ENCODE results near the gene SPRED3. TPM values are rescaled to one million over a fixed set of nuclear protein-coding genes. Genes with fewer than 3 reads are reported as not detected.

Gene SPRED3
- total RNA-seq, 1 donor from 2014 or later: not detected

GRCh38 chr19:38383184-38383583 is 5.3 kb upstream of the SPRED3 start:
- peaks cover 55 to 61% (median 57%) of the 10 kb centered on the region in 3 donors for H3K36me3 ChIP-seq (ENCODE audit: control insufficient read depth in 3 of 3, insufficient read depth in 3 of 3, low read length in 3 of 3)
- peaks cover 0 to 15% (median 12%) of the 10 kb centered on the region in 3 donors for H3K27me3 ChIP-seq (ENCODE audit: control insufficient read depth in 3 of 3, insufficient read depth in 3 of 3, low read length in 3 of 3)

GRCh38 chr19:38383743-38384142 is 4.8 kb upstream of the SPRED3 start:
- Histone ChIP-seq H3K27me3 (ENCODE audit: control insufficient read depth in 3 of 3, insufficient read depth in 3 of 3, low read length in 3 of 3) (peaks cover 0 to 15% (median 12%) of the 10 kb centered on the region in 3 donors), H3K4me1 (ENCODE audit: control insufficient read depth in 3 of 3, insufficient read depth in 3 of 3, low read length in 3 of 3) (peaks cover 8 to 17% (median 17%) of the 10 kb centered on the region in 3 donors), H3K9me3 (ENCODE audit: control insufficient read depth in 3 of 3, low read length in 3 of 3) (no peaks in the 10 kb centered on the region)

More at GRCh38 chr19:38383184-38383583, 5.3 kb upstream of the SPRED3 start:
- Histone ChIP-seq H3K4me3 (ENCODE audit: low read length in 3 of 3) (no peak overlapping the region), H3K27ac (ENCODE audit: low read depth, low read length) (no peak overlapping the region), H3K9me3 (ENCODE audit: control insufficient read depth in 3 of 3, low read length in 3 of 3) (no peaks in the 10 kb centered on the region), H3K4me1 (ENCODE audit: control insufficient read depth in 3 of 3, insufficient read depth in 3 of 3, low read length in 3 of 3) (peaks cover 8 to 15% (median 15%) of the 10 kb centered on the region in 3 donors), H3K9ac (ENCODE audit: low read depth in 1 of 3, low read length in 3 of 3) (no peak overlapping the region)

GRCh38 chr19:38384209-38385027 is 4.1 kb upstream of the SPRED3 start:
- Histone ChIP-seq H3K4me3 (ENCODE audit: low read length in 3 of 3) (no peak overlapping the region), H3K4me1 (ENCODE audit: control insufficient read depth in 3 of 3, insufficient read depth in 3 of 3, low read length in 3 of 3) (peaks cover 12 to 21% (median 20%) of the 10 kb centered on the region in 3 donors), H3K27ac (ENCODE audit: low read depth, low read length) (no peak overlapping the region), H3K36me3 (ENCODE audit: control insufficient read depth in 3 of 3, insufficient read depth in 3 of 3, low read length in 3 of 3) (peaks cover 48 to 53% (median 50%) of the 10 kb centered on the region in 3 donors), H3K9me3 (ENCODE audit: control insufficient read depth in 3 of 3, low read length in 3 of 3) (no peaks in the 10 kb centered on the region), H3K9ac (ENCODE audit: low read depth in 1 of 3, low read length in 3 of 3) (no peak overlapping the region), H3K27me3 (ENCODE audit: control insufficient read depth in 3 of 3, insufficient read depth in 3 of 3, low read length in 3 of 3) (peaks cover 0 to 15% (median 12%) of the 10 kb centered on the region in 3 donors)

More at GRCh38 chr19:38383743-38384142, 4.8 kb upstream of the SPRED3 start:
- Histone ChIP-seq H3K4me3 (ENCODE audit: low read length in 3 of 3) (no peak overlapping the region), H3K27ac (ENCODE audit: low read depth, low read length) (no peak overlapping the region), H3K9ac (ENCODE audit: low read depth in 1 of 3, low read length in 3 of 3) (no peak overlapping the region), H3K36me3 (ENCODE audit: control insufficient read depth in 3 of 3, insufficient read depth in 3 of 3, low read length in 3 of 3) (peaks cover 55 to 60% (median 57%) of the 10 kb centered on the region in 3 donors)

GRCh38 chr19:38385057-38385803 is 3.3 kb upstream of the SPRED3 start:
- Histone ChIP-seq H3K36me3 (ENCODE audit: control insufficient read depth in 3 of 3, insufficient read depth in 3 of 3, low read length in 3 of 3) (peaks cover 43 to 45% (median 44%) of the 10 kb centered on the region in 3 donors), H3K27ac (ENCODE audit: low read depth, low read length) (no peak overlapping the region), H3K9me3 (ENCODE audit: control insufficient read depth in 3 of 3, low read length in 3 of 3) (no peaks in the 10 kb centered on the region), H3K27me3 (ENCODE audit: control insufficient read depth in 3 of 3, insufficient read depth in 3 of 3, low read length in 3 of 3) (peaks cover 0 to 15% (median 12%) of the 10 kb centered on the region in 3 donors), H3K9ac (ENCODE audit: low read depth in 1 of 3, low read length in 3 of 3) (no peak overlapping the region), H3K4me3 (ENCODE audit: low read length in 3 of 3) (no peak overlapping the region), H3K4me1 (ENCODE audit: control insufficient read depth in 3 of 3, insufficient read depth in 3 of 3, low read length in 3 of 3) (peaks cover 12 to 21% (median 20%) of the 10 kb centered on the region in 3 donors)

- Histone ChIP-seq H3K27me3 (ENCODE audit: control insufficient read depth in 3 of 3, insufficient read depth in 3 of 3, low read length in 3 of 3) (peaks cover 0 to 15% (median 11%) of the 10 kb centered on the region in 3 donors), H3K36me3 (ENCODE audit: control insufficient read depth in 3 of 3, insufficient read depth in 3 of 3, low read length in 3 of 3) (peaks cover 37 to 40% (median 39%) of the 10 kb centered on the region in 3 donors), H3K9me3 (ENCODE audit: control insufficient read depth in 3 of 3, low read length in 3 of 3) (no peaks in the 10 kb centered on the region), H3K9ac (ENCODE audit: low read depth in 1 of 3, low read length in 3 of 3) (no peak overlapping the region), H3K4me3 (ENCODE audit: low read length in 3 of 3) (no peak overlapping the region), H3K27ac (ENCODE audit: low read depth, low read length) (no peak overlapping the region), H3K4me1 (ENCODE audit: control insufficient read depth in 3 of 3, insufficient read depth in 3 of 3, low read length in 3 of 3) (peaks cover 12 to 21% (median 20%) of the 10 kb centered on the region in 3 donors)
Measured at GRCh38 chr19:38385804-38386257, 2.7 kb upstream of the SPRED3 start.

GRCh38 chr19:38386300-38386970 is 2.1 kb upstream of the SPRED3 start:
- no peaks in the 10 kb centered on the region for H3K9me3 ChIP-seq (ENCODE audit: control insufficient read depth in 3 of 3, low read length in 3 of 3)
- H3K27ac ChIP-seq (ENCODE audit: low read depth, low read length): no peak overlapping the region
- peaks cover 12 to 21% (median 20%) of the 10 kb centered on the region in 3 donors for H3K4me1 ChIP-seq (ENCODE audit: control insufficient read depth in 3 of 3, insufficient read depth in 3 of 3, low read length in 3 of 3)
- H3K36me3 ChIP-seq (ENCODE audit: control insufficient read depth in 3 of 3, insufficient read depth in 3 of 3, low read length in 3 of 3): peaks cover 31 to 34% (median 33%) of the 10 kb centered on the region in 3 donors
- peaks cover 0 to 13% (median 6%) of the 10 kb centered on the region in 3 donors for H3K27me3 ChIP-seq (ENCODE audit: control insufficient read depth in 3 of 3, insufficient read depth in 3 of 3, low read length in 3 of 3)
- no peak overlapping the region for H3K4me3 ChIP-seq (ENCODE audit: low read length in 3 of 3)
- H3K9ac ChIP-seq (ENCODE audit: low read depth in 1 of 3, low read length in 3 of 3): no peak overlapping the region

GRCh38 chr19:38386971-38387549 is 1.4 kb upstream of the SPRED3 start:
- peak overlapping the region; percentile 5 for H3K27ac ChIP-seq (ENCODE audit: low read depth, low read length)
- H3K27me3 ChIP-seq (ENCODE audit: control insufficient read depth in 3 of 3, insufficient read depth in 3 of 3, low read length in 3 of 3): peaks cover 0 to 6% (median 6%) of the 10 kb centered on the region in 3 donors
- no peak overlapping the region for H3K9ac ChIP-seq (ENCODE audit: low read depth in 1 of 3, low read length in 3 of 3)
- H3K4me1 ChIP-seq (ENCODE audit: control insufficient read depth in 3 of 3, insufficient read depth in 3 of 3, low read length in 3 of 3): peaks cover 12 to 21% (median 20%) of the 10 kb centered on the region in 3 donors
- peaks cover 25 to 28% (median 27%) of the 10 kb centered on the region in 3 donors for H3K36me3 ChIP-seq (ENCODE audit: control insufficient read depth in 3 of 3, insufficient read depth in 3 of 3, low read length in 3 of 3)
- H3K9me3 ChIP-seq (ENCODE audit: control insufficient read depth in 3 of 3, low read length in 3 of 3): no peaks in the 10 kb centered on the region
- H3K4me3 ChIP-seq (ENCODE audit: low read length in 3 of 3): peak overlapping the region; percentile 38 to 61 (median 61)

GRCh38 chr19:38387550-38388348 is 748 bp upstream of the SPRED3 start, which contains the start of gene GGN:
Gene GGN (minus strand): TSS chr19:38388034. CDS start chr19:38387261, 773 bp downstream.
- Histone ChIP-seq H3K27ac (ENCODE audit: low read depth, low read length) (peak within 1 kb of the TSS; percentile 5), H3K4me1 (ENCODE audit: control insufficient read depth in 3 of 3, insufficient read depth in 3 of 3, low read length in 3 of 3) (peaks cover 12 to 21% (median 20%) of the 10 kb centered on the region in 3 donors), H3K27me3 (ENCODE audit: control insufficient read depth in 3 of 3, insufficient read depth in 3 of 3, low read length in 3 of 3) (peaks cover under 1 to 6% (median 4%) of the 10 kb centered on the region in 3 donors), H3K36me3 (ENCODE audit: control insufficient read depth in 3 of 3, insufficient read depth in 3 of 3, low read length in 3 of 3) (peaks cover 20 to 23% (median 22%) of the 10 kb centered on the region in 3 donors), H3K4me3 (ENCODE audit: low read length in 3 of 3) (peak within 1 kb of the TSS; percentile 38 to 61 (median 61)), H3K9me3 (ENCODE audit: control insufficient read depth in 3 of 3, low read length in 3 of 3) (no peaks in the 10 kb centered on the region), H3K9ac (ENCODE audit: low read depth in 1 of 3, low read length in 3 of 3) (peak within 1 kb of the TSS in 1 of 3 donors; percentile 33)

Data from skeletal muscle tissue (tissue), 4 donors.